ENCODE results near the gene C17orf67. TPM values are rescaled to one million over a fixed set of nuclear protein-coding genes. Genes with fewer than 3 reads are reported as not detected.

Gene C17orf67
- total RNA-seq, 1 experiment from 2014 or later: 0.81 TPM

DNA sequence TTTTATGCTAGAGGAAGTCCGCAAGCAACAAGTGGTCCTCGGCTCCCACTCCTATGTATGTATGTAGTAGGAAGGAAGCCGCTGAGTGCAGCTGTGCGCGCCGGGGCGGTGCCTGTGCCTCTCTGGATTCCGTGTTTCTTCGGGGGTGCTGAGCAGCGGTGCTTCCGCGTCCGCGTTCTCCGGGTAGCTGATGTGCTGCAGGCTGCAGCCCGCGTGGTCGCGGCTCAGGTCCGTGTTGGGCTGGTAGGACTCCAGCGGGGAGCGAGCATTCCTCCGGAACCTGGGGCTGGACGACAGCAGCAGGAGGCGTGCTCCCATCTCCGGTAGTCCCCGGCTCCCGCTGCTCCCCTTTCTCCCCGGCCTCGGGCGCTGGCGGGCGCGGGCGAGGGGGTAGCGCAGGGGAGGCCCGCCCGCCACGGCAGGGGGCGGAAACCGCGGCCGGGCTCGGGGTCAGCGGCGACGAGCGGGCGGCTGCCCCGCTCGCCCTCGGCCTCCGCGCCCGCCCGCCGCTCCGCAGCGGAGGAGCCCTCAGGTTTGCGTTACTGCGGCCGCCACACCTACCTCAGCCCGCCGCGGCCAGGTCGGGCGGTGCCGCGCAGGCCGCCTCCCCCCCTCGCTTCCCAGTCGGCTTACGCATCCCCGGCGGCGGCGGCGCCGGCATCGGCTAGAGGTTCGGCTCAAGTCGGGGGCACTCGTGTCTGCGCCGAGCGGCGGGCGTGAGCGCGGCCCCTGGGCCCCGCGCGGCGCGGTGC lies 487 bp downstream of the C17orf67 start:
- peak; percentile 83 for DNase-seq (ENCODE audit: low spot score)

DNA sequence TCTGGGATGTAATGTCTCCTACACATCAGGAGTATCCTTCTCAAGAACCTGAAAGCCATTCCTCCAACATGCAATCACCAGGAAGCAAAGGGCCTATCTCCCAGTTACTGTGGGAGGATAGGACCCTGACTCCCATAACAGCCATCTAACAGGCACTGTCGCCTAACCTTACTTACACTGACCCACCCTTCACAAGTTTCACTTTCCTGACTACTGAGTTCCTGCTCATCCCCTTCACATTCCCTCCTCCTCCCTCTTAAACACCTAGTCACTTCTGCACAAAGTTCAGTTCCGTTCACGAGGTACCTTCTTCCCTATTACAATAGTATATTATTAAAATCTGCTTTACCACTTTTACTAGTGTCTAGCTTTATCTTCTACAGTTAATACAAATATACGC lies 1.3 kb downstream of the C17orf67 start:
- peak; percentile 52 for DNase-seq (ENCODE audit: low spot score)

DNA sequence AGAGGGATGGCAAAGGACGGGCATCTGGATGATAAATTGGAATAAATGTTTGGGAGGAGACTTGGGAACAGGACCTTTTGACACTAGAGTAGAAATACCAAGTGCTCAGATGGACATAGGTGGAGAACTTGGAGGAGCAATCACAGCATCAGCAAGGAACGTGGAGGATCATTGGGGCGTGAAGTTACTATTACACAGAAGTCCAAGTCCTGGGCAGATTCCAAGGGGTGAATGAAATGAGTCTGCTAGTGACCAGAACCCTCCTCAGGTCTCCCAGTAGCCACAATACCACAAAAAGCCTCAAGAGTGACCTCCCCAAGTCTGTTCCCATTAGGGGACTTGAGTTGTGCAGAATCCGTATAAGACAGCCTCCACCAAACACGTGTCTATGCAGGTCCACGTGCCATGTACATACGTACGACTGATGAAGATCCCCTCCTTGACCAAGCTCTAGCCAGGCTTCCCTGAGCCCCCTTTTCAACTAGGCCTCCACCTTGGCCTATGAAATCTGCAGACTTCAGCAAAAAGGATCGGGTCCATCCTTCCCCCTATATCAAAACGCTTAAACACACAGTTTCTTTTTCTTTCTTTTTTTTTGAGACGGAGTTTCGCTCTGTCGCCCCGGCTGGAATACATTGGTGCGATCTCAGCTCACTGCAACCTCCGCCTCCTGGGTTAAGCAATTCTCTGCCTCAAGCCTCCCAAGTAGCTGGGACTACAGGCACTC lies 2.2 kb downstream of the C17orf67 start:
- DNase-seq (ENCODE audit: low spot score): no peak

DNA sequence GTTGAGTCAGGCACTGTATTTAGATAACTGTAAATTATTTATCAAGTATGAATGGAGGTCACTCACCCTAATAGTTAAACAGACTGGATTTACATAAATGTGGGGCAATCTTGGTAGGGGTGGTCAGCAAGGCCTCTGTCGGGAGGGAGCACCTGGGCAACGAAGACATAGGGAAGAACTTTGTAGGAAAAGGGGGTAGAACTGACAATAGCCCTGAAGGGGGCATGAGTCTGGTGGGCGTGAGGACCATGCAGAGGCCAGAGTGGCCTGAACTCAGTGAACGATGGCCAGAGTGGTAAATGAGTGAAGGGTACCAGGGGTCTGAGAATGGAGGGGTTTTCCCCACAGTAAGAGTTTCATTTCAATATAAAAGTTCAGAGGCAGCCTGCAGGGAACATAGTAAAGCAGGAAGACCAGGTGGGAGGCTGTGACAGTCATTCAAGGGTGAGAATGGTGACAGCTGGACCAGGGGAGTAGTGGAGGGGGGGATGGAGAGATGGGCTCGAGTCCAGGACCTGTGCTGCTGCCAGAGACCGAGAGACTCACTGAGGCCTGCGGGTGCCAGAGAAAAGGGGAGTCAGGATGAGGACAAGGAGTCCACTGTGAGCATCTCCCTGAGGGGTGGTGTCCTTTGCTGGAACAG lies 2.9 kb downstream of the C17orf67 start:
- no peak for DNase-seq (ENCODE audit: low spot score)

GRCh38 chr17:56826611-56827414 lies 6.9 kb downstream of the C17orf67 start:
- DNase-seq (ENCODE audit: low spot score): no peak

- no peak for DNase-seq (ENCODE audit: low spot score)
Measured at GRCh38 chr17:56824503-56824902, 9.2 kb downstream of the C17orf67 start.

- no peak for DNase-seq (ENCODE audit: low spot score)
Measured at GRCh38 chr17:56823848-56824247, 9.9 kb downstream of the C17orf67 start.

- no peak for DNase-seq (ENCODE audit: low spot score)
Measured at GRCh38 chr17:56822725-56823124, 11.0 kb downstream of the C17orf67 start.

DNA sequence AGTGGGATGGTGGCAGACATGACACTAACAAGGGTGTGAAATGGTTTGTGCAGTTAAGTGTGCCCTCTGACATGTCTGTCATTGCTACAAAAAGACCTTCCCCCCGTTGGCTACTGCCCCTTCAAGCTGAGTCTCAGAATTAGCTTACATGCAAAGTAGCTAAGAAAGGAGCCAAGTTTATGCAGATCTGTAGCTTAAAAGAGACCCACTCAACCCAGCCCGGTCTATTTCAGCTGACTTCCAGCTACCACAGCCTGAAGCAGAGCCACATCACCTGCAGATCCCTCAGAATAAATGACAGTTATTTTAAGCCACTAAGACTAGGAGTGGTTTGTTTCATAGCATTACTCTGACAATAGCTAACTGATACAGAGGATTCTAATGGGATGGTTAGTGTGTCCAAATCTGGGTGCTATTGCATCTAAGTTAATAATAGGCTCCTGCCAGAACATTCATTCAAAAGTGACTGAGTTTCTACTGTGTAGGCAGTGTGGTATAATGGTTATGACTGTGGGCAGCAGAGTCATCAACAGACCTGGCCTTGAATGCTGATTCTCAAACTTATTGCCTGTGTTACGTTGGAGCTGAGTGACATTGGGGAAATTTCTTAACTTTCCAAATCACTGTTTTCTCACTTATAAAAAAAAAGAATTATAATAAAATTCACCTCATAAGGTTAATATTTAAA lies 11.7 kb downstream of the C17orf67 start:
- DNase-seq (ENCODE audit: low spot score): no peak

GRCh38 chr17:56820207-56820606 lies 13.5 kb downstream of the C17orf67 start:
- DNase-seq (ENCODE audit: low spot score): no peak

DNA sequence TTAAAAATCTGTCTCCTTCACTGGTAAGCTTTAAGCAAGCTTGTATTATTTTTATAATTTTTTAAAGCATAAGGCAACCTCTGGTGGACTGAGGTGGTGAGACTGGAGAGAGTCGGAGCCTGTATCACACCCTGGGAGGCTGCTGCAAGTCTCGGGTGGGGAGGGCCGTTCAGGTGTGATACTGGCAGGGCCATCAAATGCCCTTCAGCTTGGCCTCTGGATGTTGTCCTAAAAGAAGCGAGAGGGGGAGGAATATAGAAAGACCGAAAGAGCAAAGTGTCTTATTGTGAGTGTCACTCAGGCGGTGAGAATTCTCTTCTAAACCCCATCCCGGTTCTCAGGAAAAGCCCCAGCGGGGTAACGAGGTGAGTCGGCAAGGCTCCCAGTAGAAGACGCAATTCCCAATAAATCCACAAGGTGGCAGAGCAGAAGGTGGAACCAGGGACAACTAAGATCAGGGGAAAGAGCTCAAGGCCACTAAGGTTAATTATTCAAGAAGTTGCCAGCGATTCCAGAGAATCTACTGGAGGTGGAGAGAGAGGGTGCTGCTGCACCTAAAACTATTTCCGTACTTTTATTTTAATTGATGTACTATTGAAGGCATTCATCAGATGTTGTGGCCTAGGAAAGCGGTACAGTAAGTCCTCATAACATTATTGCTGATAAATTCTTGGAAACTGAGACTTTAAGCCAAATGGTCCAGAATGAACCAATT lies 14.1 kb downstream of the C17orf67 start:
- DNase-seq (ENCODE audit: low spot score): peak; percentile 94

GRCh38 chr17:56819030-56819429 lies 14.7 kb downstream of the C17orf67 start:
- DNase-seq (ENCODE audit: low spot score): no peak

DNA sequence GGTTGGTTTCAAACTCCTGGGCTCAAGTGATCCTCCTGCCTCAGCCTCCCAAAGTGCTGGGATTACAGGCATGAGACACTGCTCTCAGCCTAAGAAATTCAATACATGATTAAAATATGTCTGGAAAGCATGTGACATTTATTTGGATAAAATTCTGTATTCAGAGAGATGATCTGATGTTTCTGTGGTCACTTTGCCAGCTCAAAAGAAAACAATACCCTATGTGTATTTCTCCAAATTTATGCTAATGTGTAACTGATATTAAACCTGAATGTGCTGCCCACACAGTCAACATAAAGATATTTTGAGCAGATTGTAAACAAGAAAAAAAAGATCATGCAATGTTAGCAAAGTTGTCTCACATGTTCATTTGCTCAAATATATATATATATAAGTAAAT lies 16.7 kb downstream of the C17orf67 start:
- DNase-seq (ENCODE audit: low spot score): no peak

GRCh38 chr17:56815711-56816110 lies 18.0 kb downstream of the C17orf67 start:
- DNase-seq (ENCODE audit: low spot score): no peak

DNA sequence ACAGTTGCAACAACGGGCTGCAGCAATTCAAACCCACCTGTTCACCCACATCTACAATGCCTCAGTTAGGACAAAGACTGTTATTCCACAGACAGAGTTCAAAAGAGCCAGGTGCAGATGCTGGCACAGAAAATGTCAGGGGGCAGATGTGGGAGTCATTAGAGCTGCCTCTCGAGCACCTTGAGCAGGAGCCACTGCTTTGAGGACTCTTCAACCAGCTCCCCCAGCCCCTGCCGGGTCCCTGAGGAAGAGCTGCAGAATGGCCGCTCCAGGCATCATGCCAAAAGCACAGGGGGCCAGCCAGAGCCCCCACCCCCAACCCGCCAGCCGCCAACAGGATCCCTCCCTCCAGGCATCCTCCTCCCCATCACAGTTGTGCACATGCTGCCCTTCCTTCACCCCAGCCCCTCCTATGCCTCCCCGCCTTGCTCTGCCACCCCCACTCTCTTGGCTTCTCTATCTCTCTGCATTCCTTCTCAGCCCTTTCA lies 20.8 kb downstream of the C17orf67 start:
- DNase-seq (ENCODE audit: low spot score): no peak

DNA sequence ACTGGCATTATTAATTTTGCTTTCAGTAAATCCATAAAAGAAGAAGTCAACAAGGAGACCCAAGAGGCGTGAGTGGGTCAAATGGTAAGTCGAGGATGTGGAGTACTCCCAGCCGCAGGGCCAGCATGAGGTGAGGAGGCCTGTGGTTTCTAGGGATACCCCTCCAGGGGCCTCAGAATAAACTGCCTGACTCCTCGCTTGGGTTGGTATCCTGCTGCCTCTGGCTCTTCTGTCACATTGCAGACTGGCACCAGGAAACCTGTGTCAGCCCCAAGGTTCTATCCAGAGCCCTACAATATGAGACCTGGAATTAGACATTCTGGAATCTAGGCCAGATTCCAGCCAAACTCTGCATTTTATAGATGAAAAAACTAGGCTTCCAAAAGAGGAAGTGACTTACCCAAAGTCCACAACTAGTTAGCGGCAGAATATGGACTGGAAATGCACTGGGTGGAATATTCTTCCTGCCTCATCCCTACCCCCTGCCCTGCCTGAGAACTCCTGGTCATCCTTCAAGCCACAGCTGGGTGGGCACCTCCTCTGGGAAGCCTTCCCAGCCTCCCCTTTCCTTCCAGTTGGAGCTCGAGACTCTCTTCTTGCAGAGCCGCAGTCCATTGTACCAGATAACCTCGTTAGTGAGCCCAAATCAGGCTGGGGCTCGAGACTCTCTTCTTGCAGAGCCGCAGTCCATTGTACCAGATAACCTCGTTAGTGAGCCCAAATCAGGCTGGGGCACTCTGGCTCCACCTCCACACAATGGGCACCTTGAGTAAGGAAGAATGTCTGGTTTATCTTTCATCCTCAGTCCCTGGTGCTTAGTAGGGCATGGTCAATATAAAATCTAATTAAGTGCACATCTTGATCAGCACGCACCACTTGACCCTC lies 22.6 kb downstream of the C17orf67 start:
- DNase-seq (ENCODE audit: low spot score): no peak

DNA sequence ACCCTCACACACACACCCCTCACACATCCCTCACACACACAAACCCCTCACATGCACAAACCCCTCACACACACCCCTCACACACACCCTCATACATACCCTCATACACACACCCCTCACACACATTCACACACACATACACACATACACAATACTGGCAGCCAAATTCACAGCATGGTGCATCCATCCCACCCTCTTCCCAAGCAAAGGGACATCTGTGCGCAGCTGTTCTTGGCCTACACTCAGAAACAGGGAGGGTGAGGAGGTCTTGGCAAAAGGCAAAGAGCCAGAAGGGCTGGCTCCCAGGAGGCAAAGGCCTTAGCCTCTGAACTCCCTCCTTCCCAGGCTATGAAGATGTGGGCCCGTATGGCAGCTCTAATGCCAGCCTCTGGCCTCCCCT lies 23.4 kb downstream of the C17orf67 start:
- DNase-seq (ENCODE audit: low spot score): no peak

DNA sequence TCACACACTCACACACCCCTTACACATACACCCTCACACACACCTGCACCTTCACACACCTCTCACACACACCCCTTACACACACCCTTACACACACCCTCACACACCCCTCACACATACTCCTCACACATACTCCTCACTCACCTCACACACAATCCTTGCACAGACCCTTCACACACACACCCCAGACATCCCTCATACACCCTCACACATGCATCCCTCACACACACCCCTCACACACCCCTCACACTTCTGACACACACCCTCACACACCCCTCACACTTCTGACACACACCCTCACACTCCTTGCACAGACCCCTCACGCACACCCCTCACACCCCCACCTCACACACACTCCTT lies 23.9 kb downstream of the C17orf67 start:
- no peak for DNase-seq (ENCODE audit: low spot score)

- DNase-seq (ENCODE audit: low spot score): no peak
Measured at GRCh38 chr17:56809106-56809819, 24.5 kb downstream of the C17orf67 start.
